ENCODE measurements around the gene SLC39A9. TPM values are rescaled to one million over a fixed set of nuclear protein-coding genes. Genes with fewer than 3 reads are reported as not detected.
"Not testable (repeated sequence)": the region's sequence is repeated elsewhere in the genome, so short reads cannot be mapped to it uniquely, and the experiment has no call there.

The SLC39A9 gene
- total RNA-seq, 4 donors from 2014 or later: 26.8 to 131 (median 38.7) TPM

DNA sequence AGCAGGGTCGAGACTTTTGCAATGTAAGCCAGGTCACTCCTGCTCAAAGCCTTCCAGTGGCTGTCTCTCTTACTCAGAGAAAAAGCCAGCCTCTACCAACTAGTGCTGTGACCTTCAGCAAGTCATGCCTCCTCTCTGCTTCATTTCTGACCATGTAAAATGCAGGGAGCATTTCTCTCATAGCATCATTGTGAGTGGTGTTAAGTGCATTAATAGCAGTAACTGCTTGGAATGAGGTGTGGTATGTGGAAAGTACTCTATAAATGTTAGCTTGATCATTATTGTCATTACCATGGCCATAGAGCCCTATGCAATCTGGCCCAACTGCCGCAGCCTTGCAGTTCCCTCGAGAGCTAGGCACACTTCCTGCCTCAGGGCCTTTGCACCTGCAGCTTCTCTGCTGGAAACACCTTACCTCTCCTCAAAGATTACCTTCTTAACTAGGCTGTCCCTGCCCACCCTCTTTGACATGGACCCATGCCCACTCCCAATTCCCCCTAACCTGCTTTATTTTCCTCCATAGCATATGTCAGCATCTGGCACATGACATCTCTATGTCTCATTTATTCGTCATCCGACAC, 96.9 kb downstream of the SLC39A9 start:
- H3K4me1 ChIP-seq: no peaks in the 10 kb centered on the region
- intact Hi-C loops (cut with DNase I; ENCODE audit: low total_unique reads): no loop called here
- no peak for TF ChIP-seq POLR2A (IDR thresholded peaks at IDR 0.05)
- TF ChIP-seq, protein P1, sequence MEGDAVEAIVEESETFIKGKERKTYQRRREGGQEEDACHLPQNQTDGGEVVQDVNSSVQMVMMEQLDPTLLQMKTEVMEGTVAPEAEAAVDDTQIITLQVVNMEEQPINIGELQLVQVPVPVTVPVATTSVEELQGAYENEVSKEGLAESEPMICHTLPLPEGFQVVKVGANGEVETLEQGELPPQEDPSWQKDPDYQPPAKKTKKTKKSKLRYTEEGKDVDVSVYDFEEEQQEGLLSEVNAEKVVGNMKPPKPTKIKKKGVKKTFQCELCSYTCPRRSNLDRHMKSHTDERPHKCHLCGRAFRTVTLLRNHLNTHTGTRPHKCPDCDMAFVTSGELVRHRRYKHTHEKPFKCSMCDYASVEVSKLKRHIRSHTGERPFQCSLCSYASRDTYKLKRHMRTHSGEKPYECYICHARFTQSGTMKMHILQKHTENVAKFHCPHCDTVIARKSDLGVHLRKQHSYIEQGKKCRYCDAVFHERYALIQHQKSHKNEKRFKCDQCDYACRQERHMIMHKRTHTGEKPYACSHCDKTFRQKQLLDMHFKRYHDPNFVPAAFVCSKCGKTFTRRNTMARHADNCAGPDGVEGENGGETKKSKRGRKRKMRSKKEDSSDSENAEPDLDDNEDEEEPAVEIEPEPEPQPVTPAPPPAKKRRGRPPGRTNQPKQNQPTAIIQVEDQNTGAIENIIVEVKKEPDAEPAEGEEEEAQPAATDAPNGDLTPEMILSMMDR (IDR thresholded peaks at IDR 0.05): no peak
- DNase-seq: no peak
- H3K9me3 ChIP-seq: no peaks in the 10 kb centered on the region
- H3K4me3 ChIP-seq: no peak overlapping the region
- H3K27me3 ChIP-seq: no peaks in the 10 kb centered on the region
- H3K36me3 ChIP-seq: no peaks in the 10 kb centered on the region
- no peak overlapping the region for H3K27ac ChIP-seq

DNA sequence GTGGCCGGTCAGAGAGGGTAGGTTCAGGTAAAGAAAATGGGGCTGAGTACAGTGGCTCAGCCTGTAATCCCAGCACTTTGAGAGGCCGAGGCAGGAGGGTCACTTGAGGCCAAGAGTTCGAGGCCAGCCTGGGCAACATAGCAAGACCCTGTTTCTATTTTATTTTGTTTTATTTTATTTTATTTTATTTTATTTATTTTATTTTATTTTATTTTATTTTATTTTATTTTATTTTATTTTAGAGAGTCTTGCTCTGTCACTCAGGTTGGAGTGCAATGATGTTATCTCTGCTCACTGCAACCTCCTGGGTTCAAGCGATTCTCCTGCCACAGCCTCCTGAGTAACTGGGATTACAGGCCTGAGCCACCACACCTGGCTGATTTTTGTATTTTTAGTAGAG, 99.4 kb downstream of the SLC39A9 start:
- DNase-seq; H3K4me1 ChIP-seq; H3K4me3 ChIP-seq; H3K27me3 ChIP-seq; H3K36me3 ChIP-seq; H3K27ac ChIP-seq; intact Hi-C loops (cut with DNase I; ENCODE audit: low total_unique reads); H3K9me3 ChIP-seq: not testable (repeated sequence)

DNA sequence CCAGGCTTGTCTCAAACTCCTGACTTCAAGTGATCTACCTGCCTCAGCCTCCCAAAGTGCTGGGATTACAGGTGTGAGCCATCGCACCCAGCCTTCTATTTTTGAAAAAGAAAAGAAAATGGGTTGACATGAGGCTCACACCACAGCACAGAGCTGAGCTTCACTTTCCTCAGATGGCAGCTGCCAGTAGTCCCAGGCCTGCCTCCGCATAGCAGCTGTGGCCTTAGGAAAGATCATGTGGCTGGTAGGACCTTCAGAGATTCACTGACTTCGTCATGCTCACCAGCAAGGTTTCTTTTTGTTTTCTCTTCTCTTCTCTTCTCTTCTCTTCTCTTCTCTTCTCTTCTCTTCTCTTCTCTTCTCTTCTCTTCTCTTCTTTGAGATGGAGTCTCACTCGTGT, 99.8 kb downstream of the SLC39A9 start:
- H3K27me3 ChIP-seq; intact Hi-C loops (cut with DNase I; ENCODE audit: low total_unique reads); DNase-seq; H3K36me3 ChIP-seq; H3K4me3 ChIP-seq; H3K9me3 ChIP-seq; H3K27ac ChIP-seq; H3K4me1 ChIP-seq: not testable (repeated sequence)

DNA sequence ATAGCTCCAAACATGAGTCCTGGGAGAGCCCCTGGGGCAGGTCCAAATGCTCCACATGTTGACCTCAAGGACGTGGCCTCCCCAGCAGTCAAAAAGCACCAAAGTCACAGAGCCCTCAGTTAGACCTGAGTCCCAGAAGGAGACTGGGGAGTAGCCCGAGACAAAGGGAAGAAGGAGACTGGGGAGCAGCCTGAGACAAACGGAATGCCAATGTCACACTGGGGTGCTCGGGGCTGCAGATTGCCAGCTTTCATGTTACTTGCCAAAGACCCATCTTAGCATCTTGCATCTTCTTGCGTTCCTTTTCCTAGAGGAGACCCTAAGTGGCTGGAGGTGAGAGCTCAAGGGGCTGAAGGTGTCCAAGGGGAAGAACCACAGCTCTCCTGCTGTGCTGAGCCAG, 100.9 kb downstream of the SLC39A9 start:
- Histone ChIP-seq H3K9me3 (no peaks in the 10 kb centered on the region), H3K36me3 (no peaks in the 10 kb centered on the region), H3K27ac (no peak overlapping the region), H3K27me3 (no peaks in the 10 kb centered on the region), H3K4me1 (no peaks in the 10 kb centered on the region), H3K4me3 (no peak overlapping the region)
- DNase-seq: no peak
- no peak for TF ChIP-seq POLR2A (IDR thresholded peaks at IDR 0.05)
- TF ChIP-seq, protein P1 (IDR thresholded peaks at IDR 0.05): no peak
- intact Hi-C loops (cut with DNase I; ENCODE audit: low total_unique reads): no loop called here

DNA sequence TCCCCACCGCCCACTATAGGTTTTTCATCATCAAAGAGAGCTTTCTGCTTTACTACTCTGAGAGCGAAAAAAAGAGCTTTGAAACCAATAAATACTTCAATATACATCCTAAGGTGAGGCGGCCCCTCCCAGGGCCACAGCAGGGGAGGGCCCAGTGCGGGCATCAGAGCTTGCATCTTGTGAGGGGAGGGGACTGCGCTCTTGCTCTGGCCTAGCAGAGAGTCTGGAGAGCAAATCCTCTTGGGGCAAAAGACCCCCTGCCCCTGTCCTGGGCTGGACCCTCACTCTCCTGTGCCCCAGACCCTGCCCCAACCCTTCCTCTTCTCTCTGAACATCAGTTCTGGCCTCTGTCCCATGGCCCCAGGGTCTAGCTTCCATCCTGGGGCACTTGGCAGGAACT, 101.6 kb downstream of the SLC39A9 start:
- DNase-seq: no peak
- Histone ChIP-seq H3K27me3 (no peaks in the 10 kb centered on the region), H3K9me3 (no peaks in the 10 kb centered on the region), H3K4me1 (no peaks in the 10 kb centered on the region), H3K36me3 (no peaks in the 10 kb centered on the region), H3K27ac (no peak overlapping the region), H3K4me3 (no peak overlapping the region)
- intact Hi-C loops (cut with DNase I; ENCODE audit: low total_unique reads): no loop called here
- TF ChIP-seq POLR2A (IDR thresholded peaks at IDR 0.05): no peak
- TF ChIP-seq, protein P1 (IDR thresholded peaks at IDR 0.05): no peak

DNA sequence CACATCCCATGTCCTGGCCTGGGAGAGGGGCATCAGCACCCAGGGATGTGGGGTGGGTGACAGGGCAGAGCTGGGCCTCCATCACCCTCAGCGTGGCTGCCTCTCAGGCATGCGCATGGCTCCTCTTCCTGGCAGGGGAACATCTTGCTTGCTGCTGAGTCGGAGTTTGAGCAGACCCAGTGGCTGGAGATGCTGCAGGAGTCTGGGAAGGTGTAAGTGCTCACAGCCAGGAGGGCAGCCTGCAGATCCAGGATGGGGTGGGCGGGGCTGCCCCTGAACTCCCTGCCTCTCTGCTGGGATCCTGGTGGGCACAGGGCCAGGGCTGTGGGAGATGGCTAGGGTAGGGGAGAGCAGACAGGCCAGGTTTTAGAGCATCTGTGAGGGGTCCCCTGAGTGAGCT, 102.2 kb downstream of the SLC39A9 start:
- intact Hi-C loops (cut with DNase I; ENCODE audit: low total_unique reads): no loop called here
- Histone ChIP-seq H3K27me3 (no peaks in the 10 kb centered on the region), H3K9me3 (no peaks in the 10 kb centered on the region), H3K4me3 (no peak overlapping the region), H3K27ac (no peak overlapping the region), H3K36me3 (no peaks in the 10 kb centered on the region), H3K4me1 (no peaks in the 10 kb centered on the region)
- TF ChIP-seq, protein P1 (IDR thresholded peaks at IDR 0.05): no peak
- TF ChIP-seq POLR2A (IDR thresholded peaks at IDR 0.05): no peak
- no peak for DNase-seq

Data from uterus (tissue), 4 donors.